AG08396 (cell line): Measurements from ENCODE around the gene UQCC2.

Experiments used
- DNase-seq: peaks from one replicate; pipeline ENCODE4 v3.0.0; 2012; ENCODE audit warnings: low spot score, mixed read lengths

UQCC2 gene

DNA sequence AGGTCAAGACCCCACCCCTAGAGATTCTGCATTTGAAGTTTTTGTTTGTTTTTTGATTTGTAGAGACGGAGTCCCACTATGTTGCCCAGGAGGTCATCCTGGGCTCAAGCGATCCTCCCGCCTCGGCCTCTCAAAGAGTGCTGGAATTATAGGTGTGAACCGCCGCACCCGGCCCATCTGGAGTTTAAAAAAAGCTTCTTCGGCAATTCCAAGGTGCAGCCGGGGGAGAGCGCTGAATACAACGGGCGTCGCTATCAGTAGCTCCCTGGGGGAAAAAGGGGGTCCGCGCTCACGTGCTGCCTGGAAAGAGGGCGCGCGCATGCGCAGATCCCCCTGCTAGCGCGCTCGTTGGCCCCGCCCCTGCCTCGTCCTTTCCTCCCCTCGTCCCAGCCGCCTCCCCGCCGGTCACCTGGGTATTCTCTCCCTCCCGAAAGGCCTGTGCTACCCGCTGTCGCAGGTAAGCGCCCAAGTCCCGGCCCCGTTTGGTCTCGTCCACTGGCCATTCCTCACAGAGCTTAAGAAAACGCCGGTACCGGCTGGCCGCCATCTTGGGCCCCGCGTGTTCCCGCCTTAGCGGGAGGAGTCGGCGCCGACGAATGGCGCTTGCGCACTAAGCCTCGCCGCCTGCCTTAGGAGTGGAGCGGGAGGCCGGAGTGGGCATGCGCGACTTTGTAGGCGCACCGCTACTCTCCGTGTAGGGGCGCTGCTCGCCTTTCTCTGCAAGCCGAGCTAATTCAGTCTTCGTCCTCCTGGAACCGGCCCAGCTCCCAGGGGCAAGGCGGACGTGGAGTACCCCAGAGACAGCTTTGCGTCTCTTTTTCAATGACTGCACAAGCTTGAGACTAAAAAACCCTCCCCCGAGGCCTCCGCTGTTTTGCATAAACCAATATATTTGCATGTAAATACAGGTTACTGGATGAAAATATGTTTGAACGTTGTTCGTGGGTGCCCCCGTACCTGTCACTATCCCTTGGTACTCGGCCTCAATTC, at the start of gene UQCC2:
Gene UQCC2 (minus strand): TSS at position 561 of the 990 bp plus-strand sequence. CDS start 14 bp downstream, at position 547.
- DNase-seq, result peak; percentile 99

DNA sequence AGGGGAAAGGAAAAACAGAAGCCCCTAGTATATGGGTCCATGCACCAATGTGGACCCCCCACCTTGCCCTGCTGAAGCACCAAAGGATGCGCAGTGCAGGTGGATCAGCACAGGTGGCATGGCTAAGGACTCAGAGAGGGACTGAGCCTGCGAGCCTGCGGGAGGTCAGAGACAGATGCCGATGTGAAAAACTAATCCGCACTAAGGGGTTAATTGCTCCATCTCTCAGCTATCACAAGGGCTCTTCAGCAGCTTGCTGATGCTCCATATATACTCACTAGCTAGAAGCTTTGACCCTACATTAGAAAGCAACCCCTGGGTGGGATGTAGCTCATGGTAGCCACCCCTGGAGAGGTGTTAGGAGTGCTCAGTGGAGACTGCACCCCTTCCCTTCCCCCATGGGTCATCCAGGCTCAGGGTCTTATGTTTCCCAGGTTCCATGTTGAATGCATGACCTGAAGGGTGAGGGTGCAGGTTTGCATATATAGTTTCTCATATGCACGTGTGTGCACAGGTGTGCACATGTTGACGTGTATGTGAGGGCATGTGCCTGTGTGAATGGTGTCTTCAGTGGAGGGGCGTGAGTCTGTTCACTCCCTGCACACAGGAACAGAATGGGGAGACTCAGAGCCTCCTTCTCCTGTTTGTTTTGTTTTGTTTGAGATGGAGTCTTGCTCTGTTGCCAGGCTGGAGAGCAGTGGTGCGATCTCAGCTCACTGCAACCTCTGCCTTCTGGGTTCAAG, 48.6 kb upstream of the UQCC2 start:
- DNase-seq, result no peak

DNA sequence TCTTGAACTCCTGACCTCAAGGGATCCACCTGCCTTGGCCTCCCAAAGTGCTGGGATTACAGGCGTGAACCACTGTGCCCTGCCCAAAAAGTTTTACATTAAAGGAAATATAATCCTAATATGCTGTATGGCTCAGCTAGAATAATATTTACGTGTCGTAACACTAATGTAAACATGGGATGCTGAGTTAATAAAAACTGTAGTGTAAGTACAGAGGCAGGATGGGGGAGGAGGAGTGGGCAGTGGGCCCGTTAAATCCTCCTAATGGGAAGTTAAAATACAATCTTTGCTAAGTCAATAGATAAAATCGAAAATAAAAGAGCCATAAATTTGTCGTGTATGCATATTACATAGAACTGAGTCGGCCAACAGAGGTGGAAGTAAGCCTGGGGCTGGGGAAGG, 47.3 kb upstream of the UQCC2 start:
- no peak for DNase-seq

DNA sequence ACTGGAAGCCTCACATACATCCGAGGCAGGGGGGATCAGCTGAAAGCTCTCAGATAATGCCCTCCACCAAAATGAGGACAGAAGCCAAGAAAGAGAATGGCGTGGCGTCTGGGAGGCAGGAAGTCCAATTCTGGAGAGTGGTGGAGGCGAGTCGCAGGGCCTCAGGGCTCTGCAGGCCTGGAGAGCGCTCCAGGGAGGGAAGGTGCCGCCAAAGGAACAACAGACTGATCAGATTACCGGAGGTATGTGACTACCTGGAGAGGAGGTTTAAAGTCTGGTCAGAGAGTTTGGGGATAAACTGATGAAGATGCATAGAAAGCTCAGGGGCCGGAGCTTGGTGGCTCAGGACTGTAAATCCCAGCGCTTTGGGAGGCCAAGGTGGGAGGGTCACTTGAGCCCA, 46.4 kb upstream of the UQCC2 start:
- DNase-seq, result no peak

DNA sequence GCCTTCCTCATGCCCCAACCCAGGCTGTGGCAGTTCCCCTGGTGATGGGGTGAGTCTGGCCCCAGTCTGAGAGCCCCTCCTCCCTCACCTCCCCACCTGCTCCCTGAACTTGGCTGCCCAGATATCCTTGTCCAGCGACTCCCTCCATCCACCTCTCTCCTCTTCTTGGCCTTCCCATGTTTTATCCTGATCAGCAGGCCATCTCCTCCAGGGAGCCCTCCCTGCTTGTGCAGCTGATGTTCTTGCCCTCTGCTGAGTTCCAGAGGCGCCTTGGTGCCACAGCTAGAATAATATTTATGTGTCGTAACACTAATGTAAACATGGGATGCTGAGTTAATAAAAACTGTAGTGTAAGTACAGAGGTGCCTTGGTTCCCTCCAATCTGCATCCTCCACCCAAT, 45.6 kb upstream of the UQCC2 start:
- DNase-seq, result no peak

DNA sequence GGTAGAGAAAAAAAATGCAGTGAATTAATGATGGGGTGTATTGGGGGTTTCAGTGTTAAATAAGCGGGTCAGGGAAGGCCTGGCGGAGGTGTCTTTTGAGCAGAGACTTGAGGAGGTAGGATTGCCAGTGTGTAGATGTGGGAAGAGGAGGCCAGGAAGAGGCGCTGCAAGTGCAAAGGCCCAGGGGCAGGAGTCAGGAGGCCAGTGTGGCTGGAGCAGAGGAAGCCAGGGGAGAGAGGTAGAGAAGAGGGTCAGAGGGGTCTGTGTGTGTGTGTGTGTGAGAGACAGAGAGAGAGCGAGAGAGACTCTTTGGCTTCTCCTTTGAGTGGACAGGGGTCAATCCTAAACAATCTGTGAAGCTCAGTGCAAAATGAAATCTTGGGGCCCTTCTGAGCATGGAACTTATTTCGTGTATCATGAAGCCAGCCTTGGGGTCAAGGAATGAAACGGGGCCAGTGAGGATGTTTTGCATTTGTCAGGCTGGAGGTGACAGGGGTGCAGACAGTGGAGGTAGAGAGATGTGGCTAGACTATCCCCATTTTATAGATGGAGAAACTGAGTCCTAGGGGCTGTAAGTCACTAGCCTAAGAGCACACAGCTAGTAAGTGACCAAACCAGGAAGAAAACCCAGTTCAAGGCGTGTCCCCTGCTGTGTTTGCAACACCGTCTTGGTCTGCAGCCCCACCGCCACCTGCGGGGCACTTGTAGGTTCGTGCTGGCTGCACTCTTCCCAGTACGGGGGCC, 44.9 kb upstream of the UQCC2 start:
- DNase-seq, result no peak

DNA sequence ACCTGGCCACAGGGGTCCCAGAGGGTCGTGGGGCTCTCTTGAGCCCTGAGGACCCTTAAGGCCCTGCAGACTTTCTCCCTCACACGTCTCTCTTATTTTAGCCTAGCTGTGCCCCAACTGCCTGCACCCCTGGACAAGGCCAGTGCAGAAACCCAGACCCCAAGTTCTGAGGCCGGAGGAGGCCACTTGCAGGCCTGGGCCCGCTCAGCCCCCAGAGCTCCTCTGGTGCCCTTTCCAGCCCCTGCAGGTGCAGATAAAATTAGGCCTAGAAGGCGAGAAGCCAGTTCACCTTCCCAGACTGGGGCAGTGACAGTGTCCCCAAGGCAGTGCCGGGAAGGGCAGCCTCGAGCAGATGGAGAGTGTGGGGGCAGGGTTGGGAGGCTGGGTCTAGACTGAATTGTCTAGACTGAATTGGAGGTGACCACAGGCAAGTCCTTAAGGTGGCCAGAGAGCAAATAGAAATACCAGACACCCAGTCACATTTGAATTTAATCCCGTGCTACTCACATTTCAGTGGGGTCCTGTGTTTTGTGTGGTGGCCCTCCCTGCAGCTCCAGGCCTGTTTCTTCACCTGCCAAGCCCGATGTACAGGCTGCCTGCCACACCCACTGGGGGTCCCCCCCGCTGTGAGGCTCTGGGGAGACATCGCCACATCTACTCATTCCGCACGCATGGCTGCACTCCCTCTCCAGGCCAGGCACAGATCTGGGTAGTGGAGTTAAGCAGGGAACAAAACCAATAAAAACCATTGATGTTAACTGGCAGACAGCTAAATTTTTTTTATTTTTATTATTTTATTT, 43.8 kb upstream of the UQCC2 start:
- DNase-seq, result no peak

DNA sequence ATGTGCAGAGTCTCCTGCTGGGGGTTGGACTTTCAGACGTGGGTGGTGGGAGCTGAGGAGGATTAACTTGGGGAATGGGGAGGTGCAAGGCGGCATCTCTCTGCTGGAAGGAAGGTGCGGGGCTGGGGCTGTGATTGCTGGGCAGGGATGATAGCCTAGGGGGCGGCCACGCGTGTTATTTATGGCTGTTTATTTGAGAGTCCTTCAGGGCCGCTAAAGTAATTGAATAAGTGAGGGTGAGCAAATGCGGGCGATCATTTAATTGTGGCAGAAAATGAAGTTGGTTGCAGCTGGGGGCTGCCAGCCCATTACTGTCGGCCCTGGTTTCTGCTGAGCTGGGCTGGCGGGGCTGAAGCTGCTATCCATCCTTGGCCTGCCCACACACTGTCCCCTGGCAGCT, 42.7 kb upstream of the UQCC2 start:
- no peak for DNase-seq

DNA sequence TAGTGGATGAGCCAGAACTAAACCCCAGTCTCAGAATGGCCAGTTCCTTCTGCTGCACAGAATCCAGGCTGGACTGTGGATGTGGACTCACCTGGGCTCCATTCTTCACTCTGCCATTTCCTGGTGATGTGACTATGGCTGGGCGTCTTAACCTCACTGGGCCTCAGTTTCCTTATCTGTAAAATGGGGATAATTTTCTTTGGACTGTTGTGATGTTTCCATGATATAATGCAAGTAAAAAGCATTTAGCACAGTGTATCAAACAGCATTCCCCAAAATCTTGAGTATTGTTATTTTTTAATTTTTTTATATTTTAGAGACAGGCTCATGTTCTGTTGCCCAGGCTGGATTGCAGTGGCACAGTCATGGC, 41.1 kb upstream of the UQCC2 start:
- DNase-seq, result no peak

DNA sequence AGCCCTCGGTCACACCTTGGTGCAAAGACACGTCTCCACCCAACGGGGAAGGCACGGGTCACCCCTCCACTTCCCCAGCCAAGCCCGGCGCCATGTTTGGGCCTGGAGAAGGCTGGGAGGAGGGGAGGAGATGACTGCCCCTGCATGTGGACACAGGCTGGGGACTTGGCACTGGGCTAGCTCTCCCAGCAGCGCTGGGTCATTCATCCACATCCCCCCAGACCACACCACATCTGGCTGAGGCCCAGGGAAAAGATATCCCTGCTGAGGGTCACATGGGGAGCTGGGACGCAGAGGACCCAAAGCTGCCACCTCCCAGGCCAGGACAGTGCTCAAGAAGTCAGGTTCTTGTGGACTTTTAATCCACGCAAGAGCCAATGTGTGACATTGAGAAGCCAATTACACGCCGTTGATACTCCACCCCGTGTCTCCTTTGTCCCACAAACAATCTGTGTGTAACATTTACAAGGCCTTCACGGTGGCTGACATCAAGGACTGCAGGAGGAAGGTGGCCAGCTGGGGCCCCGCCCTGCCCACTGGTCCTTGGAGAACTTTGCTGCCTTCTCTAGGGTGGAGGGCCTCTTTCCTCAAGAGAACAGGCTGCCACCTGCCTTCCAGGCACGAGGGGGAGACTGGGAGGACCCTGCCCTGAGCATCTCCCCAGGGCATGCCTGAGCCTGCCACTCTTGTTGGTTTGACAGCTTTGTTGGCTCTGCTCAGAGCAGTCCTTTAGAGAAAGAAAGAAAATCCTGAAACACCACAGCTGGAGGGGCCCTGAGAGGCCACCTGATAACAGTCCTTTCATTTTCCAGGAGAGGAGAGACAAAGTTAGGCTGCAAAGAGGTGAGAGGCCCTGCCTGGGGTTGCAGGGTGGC, 40.5 kb upstream of the UQCC2 start:
- no peak for DNase-seq

DNA sequence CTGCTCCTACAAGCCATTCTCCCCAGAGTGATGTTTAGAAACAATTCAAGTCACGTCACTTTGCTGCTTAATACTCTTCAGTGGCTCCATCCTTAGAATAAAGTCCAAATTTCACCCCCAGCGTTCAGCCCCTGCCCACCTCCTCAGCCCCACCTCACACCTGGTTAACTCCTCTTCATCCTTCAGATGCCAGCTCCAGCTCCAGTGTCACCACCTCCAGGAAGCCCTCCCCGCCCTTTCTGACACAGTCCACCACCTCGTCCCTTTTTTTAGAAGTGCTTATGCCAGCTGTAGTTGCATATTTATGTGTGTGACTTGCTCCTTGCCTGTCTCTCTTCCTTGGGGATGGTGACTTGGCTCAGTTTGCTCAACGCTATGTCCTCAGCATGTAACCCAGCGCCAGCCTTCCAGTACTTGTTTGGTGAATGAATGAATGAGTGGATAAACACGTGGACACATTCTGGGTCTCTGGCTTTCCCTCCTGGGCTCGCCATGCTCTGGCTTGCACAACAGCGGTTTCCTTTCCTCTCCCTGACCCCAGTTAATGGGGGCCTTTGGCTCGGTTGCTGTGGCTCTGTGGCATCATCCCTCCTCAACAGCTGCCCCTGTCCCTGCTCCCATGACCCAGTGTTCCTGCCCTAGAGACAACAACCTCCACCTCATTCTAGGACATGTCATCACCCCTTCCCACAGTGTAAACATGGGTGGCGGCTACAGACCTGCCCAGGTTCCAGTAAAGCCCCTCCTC, 38.9 kb upstream of the UQCC2 start:
- no peak for DNase-seq

DNA sequence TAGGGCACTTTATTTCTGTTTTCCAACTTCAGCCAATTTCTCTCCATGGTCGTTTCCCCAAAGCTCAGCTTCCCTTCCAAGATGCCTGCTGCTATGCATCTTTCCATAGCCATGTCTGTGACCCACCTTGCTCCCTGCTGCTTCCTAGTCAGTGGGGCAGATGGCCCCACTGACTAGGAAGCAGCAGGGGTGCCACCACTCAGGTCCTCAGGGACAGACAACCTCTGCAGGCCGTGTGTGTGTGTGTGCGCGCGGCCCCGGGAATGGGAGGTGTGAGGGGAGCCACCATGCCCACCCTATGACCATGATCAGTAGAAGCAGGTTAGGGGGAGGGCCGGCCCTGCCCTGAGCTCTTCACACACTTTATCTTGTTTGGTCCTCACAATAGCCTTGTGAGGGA, 37.9 kb upstream of the UQCC2 start:
- DNase-seq, result no peak

DNA sequence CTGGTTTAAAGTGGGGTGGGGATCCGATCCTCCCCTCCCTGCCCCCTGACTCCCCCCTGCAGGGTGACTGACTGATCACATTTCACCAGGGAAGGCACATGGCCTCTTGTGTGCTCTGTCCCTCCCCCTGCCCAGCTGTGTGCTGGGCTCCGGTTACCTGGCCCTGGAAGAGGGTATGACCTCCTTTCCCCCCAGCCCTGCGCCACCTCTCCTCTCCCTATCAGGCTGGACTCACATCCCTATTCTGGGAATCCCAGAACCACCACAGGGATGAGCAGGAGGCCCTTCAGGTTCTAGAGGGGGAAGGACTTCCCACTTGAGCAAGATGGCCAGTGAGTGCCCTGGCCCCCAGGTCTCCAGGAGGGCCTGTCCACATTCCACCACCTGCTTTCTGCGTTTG, 37.3 kb upstream of the UQCC2 start:
- DNase-seq, result no peak

DNA sequence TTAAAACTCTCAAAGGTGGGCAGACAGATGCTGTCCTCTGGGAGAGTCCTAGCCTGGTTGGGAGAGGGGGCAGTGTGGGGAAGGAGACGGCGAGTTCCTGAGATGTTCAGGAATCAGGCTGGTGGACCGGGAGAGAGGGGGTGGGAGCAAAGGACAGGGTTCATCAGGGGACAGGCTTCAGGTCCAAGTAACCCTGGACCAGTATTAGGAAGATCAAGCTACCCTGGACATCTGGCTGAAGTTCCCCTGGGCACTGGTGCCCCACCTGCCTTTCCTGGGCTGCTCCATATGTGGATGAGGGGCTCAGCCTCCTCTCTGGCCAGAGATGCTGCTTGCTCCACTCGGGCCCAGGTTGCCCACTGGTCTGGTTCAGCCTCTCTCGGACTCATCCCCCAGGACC, 36.3 kb upstream of the UQCC2 start:
- no peak for DNase-seq

DNA sequence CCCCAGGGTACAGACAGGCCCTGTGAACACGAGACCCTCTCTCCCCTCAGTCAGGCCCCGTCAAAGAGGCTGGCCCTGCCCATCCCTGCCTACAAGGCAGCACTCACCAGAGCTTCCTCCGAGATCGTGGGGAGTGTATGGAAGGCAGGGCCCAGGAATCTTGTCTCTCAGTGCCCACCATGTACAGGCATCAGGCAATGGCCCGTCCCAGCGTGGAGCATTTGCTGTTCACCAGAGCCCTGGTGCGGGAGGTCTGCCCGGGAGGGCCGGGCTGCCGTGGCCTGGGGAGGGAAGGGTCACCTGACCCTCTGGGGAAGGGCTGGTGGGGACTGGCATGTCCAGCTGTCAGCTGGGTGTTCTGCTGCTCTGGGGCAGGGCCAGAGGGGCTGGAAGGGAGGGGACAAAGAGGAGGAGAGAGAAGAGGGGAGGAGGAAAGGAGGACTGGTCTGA, 35.2 kb upstream of the UQCC2 start, which contains the start of gene IP6K3:
Gene IP6K3 (minus strand): TSS at position 255 of the 450 bp plus-strand sequence. CDS start 11,429 bp downstream, outside the sequence.
- peak; percentile 29 for DNase-seq

DNA sequence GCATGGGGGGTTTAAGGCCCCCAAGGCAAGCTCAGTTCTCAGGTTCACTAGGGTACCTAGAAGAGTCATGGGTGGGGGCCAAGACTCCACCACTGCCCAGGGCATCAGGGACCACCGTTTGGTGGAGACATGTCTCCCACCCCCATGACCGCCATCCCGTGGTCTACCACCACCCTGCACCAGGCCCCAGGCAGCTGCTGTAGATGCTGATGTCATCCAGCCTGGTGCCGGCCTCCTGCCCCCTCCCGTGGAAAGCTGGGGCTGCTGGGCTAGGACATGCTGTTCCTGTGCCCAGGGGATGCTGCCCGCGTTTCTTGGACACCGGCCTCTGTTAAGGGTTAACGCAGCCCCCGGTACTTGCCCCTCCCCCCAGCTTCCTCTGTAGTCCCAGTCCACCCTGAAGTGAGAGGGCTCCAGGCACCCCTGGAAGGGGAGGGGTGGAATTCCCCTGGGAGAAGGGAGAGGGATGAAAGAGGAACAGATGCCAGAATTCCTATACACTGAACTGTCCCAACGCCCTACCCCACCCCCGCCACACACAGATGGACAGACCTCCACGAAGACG, 34.6 kb upstream of the UQCC2 start:
- peak; percentile 79 for DNase-seq

DNA sequence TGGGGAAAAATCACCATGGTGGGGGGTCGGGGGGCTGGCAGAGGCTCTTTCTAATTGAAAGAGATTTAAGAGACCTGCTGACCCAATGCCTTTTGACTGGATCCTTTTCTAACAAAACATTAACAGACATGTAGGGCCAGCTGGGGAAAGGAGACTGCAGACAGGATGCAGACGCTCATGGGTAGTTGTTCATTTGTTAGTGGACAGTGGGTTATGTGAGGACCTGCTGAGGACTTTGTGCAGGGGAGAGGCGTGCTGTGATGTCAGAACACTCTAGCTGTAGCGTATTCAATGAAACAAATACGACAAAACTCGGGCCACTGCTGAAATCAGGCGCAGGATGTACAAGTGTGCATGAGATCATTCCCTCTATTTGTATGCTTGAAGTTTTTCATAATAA, 34.0 kb upstream of the UQCC2 start:
- no peak for DNase-seq

DNA sequence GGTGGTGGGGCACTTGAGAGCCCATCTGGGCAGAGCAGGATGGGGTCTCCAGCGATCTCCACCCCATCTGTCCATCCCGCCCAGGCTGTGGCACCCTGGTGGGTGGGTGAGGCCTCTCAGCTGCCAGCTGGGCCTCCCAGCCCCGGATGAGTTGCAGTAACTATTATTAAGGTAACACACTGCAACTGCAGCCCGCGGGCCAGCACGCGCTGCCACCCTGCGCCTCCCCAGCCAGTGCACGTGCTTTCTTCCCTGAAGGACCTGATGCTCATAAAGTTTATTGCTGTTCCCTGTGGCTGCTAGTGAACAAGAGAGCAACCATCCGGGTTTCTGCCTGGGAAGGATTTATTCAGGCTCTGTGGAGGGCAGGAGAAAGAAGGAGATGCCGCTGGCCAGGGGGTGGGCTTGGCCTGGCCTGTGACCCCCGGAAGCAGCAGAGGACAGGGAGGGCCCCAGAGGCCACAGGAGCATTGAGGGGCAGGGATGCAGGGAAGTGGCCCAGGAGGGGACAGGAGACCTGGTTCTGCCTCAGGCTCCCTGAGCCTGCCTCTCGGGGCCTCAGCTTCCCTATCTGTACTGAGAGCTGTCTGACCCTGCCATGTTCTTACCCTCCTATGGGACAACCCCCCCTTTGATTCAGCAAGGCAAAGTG, 33.5 kb upstream of the UQCC2 start:
- DNase-seq, result no peak
